ENCODE results near the gene PPP1R26.

PPP1R26 gene

GRCh38 chr9:135461936-135462335 is 17.6 kb upstream of the PPP1R26 start:
- no peak for DNase-seq (ENCODE audit: low read depth in 2 of 2)

- DNase-seq (ENCODE audit: low read depth in 2 of 2) = no peak
These were observed 16.4 kb upstream of the PPP1R26 start for GRCh38 chr9:135463140-135463539.

GRCh38 chr9:135464181-135464580 is 15.4 kb upstream of the PPP1R26 start:
- DNase-seq (ENCODE audit: low read depth in 2 of 2) = no peak

GRCh38 chr9:135468854-135469521 is 10.6 kb upstream of the PPP1R26 start:
- peak; percentile 19 to 54 for DNase-seq (ENCODE audit: low read depth in 2 of 2)

- no peak for DNase-seq (ENCODE audit: low read depth in 2 of 2)
These were observed 7.6 kb upstream of the PPP1R26 start for GRCh38 chr9:135471791-135472640.

GRCh38 chr9:135473972-135474543 is 5.5 kb upstream of the PPP1R26 start:
- DNase-seq (ENCODE audit: low read depth in 2 of 2) = no peak

GRCh38 chr9:135474915-135475314 is 4.7 kb upstream of the PPP1R26 start:
- no peak for DNase-seq (ENCODE audit: low read depth in 2 of 2)

- DNase-seq (ENCODE audit: low read depth in 2 of 2) = no peak
These were observed 2.8 kb upstream of the PPP1R26 start for GRCh38 chr9:135476561-135477355.

GRCh38 chr9:135478191-135478590 is 1.4 kb upstream of the PPP1R26 start:
- DNase-seq (ENCODE audit: low read depth in 2 of 2) = no peak

GRCh38 chr9:135478829-135479468 is 633 bp upstream of the PPP1R26 start:
- DNase-seq (ENCODE audit: low read depth in 2 of 2) = no peak

- no peak for DNase-seq (ENCODE audit: low read depth in 2 of 2)
These were observed 723 bp downstream of the PPP1R26 start for GRCh38 chr9:135480071-135480939.

- DNase-seq (ENCODE audit: low read depth in 2 of 2) = no peak
These were observed 1.3 kb downstream of the PPP1R26 start for GRCh38 chr9:135480940-135481310.

GRCh38 chr9:135482015-135482754 is 2.6 kb downstream of the PPP1R26 start:
- DNase-seq (ENCODE audit: low read depth in 2 of 2) = no peak

GRCh38 chr9:135484460-135485277 is 5.1 kb downstream of the PPP1R26 start:
- no peak for DNase-seq (ENCODE audit: low read depth in 2 of 2)

- no peak for DNase-seq (ENCODE audit: low read depth in 2 of 2)
These were observed 5.8 kb downstream of the PPP1R26 start for GRCh38 chr9:135485385-135485784.

- no peak for DNase-seq (ENCODE audit: low read depth in 2 of 2)
These were observed 6.2 kb downstream of the PPP1R26 start for GRCh38 chr9:135485832-135486231.

GRCh38 chr9:135486267-135487065 is 6.9 kb downstream of the PPP1R26 start:
- no peak for DNase-seq (ENCODE audit: low read depth in 2 of 2)

All from stimulated activated CD8-positive, alpha-beta memory T cell treated with anti-CD3 and anti-CD28 coated beads, Interleukin-15, amount 100 ng/mL, for 48 hours (primary cell).